Mucosa of descending colon (tissue), 3 donors: ENCODE measurements around the gene AP1M1. TPM values are rescaled to one million over a fixed set of nuclear protein-coding genes. Genes with fewer than 3 reads are reported as not detected.

Source experiments
- ATAC-seq: fragments of 200-7000 bp; cut with Tn5 transposase; one replicate; pipeline ENCODE4 v1.9.1; 2020; ENCODE audit warnings: mild to moderate bottlenecking, moderate library complexity
- DNase-seq, 3 donors: peaks; one replicate each; pipeline ENCODE4 v3.0.0-alpha.2; 2020
- H3K36me3 ChIP-seq: fragments of 200-600 bp; one replicate; pipeline ENCODE4 v1.8.0; 2021; ENCODE audit warnings: low read depth, mild to moderate bottlenecking
- H3K4me1 ChIP-seq: fragments of 200-600 bp; one replicate; pipeline ENCODE4 v1.8.0; 2021; ENCODE audit warnings: low read depth, mild to moderate bottlenecking
- H3K4me3 ChIP-seq: fragments of 200-600 bp; one replicate; pipeline ENCODE4 v1.8.0; 2021; ENCODE audit warnings: mild to moderate bottlenecking
- H3K9me3 ChIP-seq: fragments of 200-600 bp; one replicate; pipeline ENCODE4 v1.8.0; 2021; ENCODE audit warnings: mild to moderate bottlenecking
- CTCF ChIP-seq: fragments of 200-600 bp; IDR thresholded peaks from one replicate; pipeline ENCODE4 v1.8.0; 2022; ENCODE audit warnings: antibody characterized with exemption, mild to moderate bottlenecking
- intact Hi-C, 2 donors: fragments of 100-400 bp; cut with DNase I in 1 of 2; cut with micrococcal nuclease in 1 of 2; formaldehyde crosslinking; loops; one replicate each; pipeline versions ENCODE4 v1.11.0 to v1.11.1; 2022; cut with DNase I, micrococcal nuclease
- total RNA-seq, 3 donors: library from RNA; stranded (reverse); fragmentation: NEBNext Ultra II Directional in 2 of 3; extraction: Animal tissue kit (Norgen Biotek cat#: 25700) in 2 of 3; gene quantifications; one replicate each; pipeline versions ENCODE4 v1.2.1 to v1.2.4, GENCODE V29; 2021 to 2023
- donor health status: DM: no; HTN: no; CAD: no; lungs with moderate emphysema.
- donor health status: DM: no; HTN: no; CAD: no.
- donor health status: DM: no; HTN: yes; CAD: no.

The AP1M1 gene
- total RNA-seq, 3 donors from 2014 or later = 26.3 to 59.3 (median 33.2) TPM

- TF ChIP-seq CTCF = no peak
- intact Hi-C loops = no loop called here
- no peak for ATAC-seq
- H3K9me3 ChIP-seq = peaks cover 20% of the 10 kb centered on the region
- no peaks in the 10 kb centered on the region for H3K36me3 ChIP-seq
- no peaks in the 10 kb centered on the region for H3K4me1 ChIP-seq
- H3K4me3 ChIP-seq = no peak overlapping the region
- DNase-seq = no peak
Measured at GRCh38 chr19:16222806-16223205, 25.1 kb downstream of the AP1M1 start.

DNA sequence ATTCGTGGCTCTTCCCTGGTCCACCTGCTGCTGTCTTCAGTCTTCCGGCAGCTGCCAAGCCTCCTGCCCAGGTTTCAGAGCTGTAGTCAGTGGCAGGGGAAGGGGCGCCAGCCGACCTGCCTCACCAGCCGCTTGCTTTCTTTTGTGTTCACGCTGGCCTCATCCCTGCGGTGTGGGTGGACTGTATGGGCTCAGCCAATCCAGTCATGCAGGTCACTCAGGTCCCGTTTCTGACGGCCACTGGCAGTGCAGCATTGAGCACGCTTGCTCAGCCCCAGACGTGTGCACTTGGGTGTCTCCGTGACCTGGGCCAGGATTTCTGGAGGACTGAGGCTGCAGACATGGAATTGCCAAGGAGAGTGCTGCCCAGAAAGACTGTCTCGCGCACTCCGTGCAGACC lies 26.0 kb downstream of the AP1M1 start:
- Histone ChIP-seq H3K4me3 (no peak overlapping the region), H3K4me1 (no peaks in the 10 kb centered on the region), H3K36me3 (no peaks in the 10 kb centered on the region), H3K9me3 (peaks cover 20% of the 10 kb centered on the region)
- ATAC-seq (no peak), DNase-seq (no peak)
- no peak for TF ChIP-seq CTCF
- intact Hi-C loops = no loop called here

DNA sequence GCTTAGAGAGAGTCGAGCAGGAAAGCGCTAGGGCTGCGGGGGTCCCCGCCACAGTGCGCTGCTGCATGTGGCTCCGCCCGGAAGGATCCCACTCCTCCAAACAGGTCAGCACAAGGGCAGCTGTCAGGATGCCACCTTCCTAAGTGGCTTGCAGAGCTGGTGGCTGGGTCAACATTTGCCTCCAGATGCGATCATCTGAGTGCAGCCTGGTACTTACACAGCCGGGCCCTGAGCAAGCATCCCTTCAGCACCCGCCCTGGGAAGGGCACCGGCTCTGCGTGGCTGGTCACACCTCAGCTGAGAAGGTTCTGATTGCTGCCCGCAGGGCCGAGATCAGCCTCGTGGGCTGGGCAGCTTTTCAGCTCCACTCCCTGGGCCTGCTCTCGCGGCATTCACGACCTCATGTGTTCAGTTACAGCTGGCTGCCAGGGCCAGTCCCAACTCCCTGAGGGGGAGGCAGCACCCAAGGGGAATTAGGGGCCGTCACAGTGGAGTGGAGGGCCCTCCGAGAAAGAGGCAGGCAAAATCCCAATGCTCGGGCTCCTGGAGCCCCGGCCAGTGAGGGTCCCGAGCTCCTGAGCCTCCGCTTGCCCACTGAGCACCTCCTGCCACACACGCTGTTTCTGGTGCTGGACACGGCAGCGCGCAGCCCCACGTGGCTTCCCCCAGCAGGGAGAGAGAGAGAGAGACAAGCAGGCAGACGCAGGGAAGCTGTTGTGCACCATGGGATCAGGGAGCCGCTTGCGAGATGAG lies 26.8 kb downstream of the AP1M1 start:
- H3K4me3 ChIP-seq = no peak overlapping the region
- H3K9me3 ChIP-seq = peaks cover 20% of the 10 kb centered on the region
- DNase-seq (no peak), ATAC-seq (no peak)
- intact Hi-C loops = no loop called here
- TF ChIP-seq CTCF = no peak
- H3K4me1 ChIP-seq = no peaks in the 10 kb centered on the region
- no peaks in the 10 kb centered on the region for H3K36me3 ChIP-seq

GRCh38 chr19:16225279-16226183 lies 27.8 kb downstream of the AP1M1 start:
- DNase-seq = no peak
- no peak for TF ChIP-seq CTCF
- intact Hi-C loops = no loop called here
- H3K9me3 ChIP-seq = peaks cover 15% of the 10 kb centered on the region
- H3K4me3 ChIP-seq = no peak overlapping the region
- no peak for ATAC-seq
- no peaks in the 10 kb centered on the region for H3K36me3 ChIP-seq
- no peaks in the 10 kb centered on the region for H3K4me1 ChIP-seq

GRCh38 chr19:16226184-16226591 lies 28.5 kb downstream of the AP1M1 start:
- TF ChIP-seq CTCF = no peak
- ATAC-seq = no peak
- intact Hi-C loops = no loop called here
- H3K4me3 ChIP-seq = no peak overlapping the region
- H3K4me1 ChIP-seq = no peaks in the 10 kb centered on the region
- H3K9me3 ChIP-seq = peaks cover 8% of the 10 kb centered on the region
- H3K36me3 ChIP-seq = no peaks in the 10 kb centered on the region
- no peak for DNase-seq
